Left renal cortex interstitium (tissue), 4 donors: ENCODE results near the gene NCOA5. TPM values are rescaled to one million over a fixed set of nuclear protein-coding genes. Genes with fewer than 3 reads are reported as not detected.
A peak's percentile ranks its signal among the peaks of the same experiment; 100 is the strongest.

Source experiments
- DNase-seq, 4 donors: peaks; one replicate each; pipeline ENCODE4 v3.0.0-alpha.2; 2013; ENCODE audit warnings: low read depth in 4 of 4, low spot score in 2 of 4, missing footprints in 1 of 4
- polyA plus RNA-seq, 4 donors: library from polyadenylated mRNA; unstranded; fragments of 120-200 nt; gene quantifications; one replicate each; pipeline ENCODE4 v1.2.1, GENCODE V29; 2013; ENCODE audit not compliant: insufficient read length in 4 of 4

Gene NCOA5
- polyA plus RNA-seq, 4 donors: 53.7 to 62.9 (median 57.5) TPM

DNA sequence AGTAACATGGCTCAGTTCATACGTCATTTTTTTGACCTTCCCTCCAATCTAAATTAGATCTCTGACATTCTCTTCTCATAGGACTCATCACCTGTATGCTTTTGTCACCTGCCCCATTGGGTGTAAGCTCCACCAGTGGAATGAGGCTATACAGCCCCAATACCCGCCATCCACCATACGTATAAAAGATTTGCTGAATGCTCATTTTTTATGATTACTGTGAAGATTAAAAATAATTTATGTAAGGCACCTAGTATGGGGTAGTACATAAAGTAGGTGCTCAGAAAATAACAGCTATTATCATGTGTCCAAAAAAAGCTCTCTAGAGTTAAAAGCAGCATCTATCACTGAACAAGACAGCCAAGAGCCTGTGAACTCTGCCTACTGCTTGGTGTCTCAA lies 24.1 kb downstream of the NCOA5 start:
- no peak for DNase-seq

DNA sequence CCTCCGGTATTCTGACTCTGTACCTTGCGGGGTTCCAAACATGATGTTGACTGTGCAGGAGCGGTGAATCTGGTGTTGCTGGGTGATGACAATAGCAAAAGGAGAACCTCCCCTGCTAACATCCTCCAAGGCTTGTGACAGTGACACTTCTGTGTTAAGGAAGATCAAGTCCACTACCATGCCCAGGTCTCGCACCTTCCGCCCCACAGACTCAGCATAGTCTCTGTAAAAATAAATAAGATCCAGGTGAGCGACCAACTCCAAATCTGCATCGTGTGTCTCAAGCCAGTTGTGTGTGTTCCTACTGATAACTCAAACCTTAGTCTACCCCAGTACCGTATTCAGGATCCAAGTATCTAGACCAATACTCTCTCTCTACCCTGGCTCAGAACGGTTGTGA lies 24.8 kb downstream of the NCOA5 start:
- DNase-seq: no peak

DNA sequence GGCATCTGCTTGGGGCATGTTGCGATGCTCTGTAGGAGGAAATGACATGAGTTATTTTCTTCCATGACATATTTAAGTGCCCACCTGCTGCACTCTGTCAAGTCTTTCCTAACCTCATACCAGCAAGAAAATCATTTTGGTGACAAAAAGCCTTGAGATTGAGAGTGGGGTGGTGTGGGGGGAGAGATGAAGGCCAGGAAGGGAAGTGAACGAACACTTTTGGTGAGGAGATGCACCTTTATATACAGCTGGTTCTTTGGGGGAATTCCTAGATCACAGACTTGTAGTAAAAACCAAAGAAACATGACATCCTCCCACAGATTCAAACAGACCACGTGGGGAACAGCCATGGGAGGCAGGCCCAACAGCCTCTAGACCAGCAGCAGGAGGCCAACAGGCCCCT lies 26.1 kb downstream of the NCOA5 start:
- DNase-seq: no peak

DNA sequence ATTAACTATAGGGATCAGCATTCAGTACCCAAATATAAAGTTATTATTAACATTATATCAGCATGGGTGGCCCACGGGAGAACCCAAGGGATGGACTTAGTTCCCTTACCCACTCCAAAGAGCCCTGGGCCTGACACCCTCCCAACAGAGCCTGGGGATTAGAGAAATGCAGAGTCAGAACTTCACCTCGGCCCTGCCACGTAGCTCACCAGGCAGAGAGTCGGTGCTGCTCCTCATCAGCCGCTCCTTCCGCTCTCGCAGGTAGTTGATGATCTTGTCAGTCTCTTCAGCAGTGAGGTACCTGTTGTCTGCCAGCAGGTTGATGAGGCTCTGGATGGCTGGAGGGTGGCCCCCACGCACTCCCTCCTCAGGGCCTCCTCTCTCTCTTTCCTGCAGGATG lies 26.6 kb downstream of the NCOA5 start:
- DNase-seq: no peak

DNA sequence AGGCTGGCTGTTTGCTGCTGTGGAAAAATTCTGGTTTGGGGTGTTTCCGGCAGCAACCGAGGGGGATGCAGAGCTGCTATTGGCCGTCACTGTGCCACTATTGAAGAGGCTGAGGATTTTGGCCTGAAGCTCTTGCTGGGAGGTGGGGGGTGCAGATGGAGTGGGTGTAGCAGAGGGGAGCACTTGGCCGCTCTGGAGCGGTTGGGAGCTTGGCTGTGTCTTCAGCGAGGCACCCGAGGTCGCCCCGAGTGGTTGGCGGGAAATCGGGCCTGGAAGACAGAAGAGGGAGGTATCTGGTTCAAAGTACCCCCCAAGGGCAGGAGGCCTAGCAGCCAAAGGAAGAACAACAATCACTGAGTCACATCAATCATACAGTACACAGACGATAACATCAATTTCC lies 27.1 kb downstream of the NCOA5 start:
- no peak for DNase-seq

DNA sequence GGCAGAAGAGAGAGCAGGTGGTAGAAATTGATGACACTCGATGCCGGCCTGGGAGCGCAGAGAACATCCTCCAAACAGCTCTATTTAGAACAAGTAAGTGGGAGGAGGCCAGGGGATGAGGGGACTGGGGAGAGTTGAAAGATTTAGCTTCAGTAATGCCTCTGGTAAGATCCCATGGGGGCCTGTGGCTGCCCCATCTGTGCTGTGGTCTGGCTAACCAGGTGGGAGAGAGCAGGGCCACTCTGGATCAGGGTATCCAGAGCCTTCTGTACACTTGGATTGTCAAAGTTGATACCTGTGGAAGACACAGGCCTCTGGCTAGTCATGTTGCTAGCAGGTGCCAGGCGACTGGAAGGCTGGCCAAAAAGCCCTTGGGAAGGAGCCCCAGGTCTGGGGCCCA lies 27.6 kb downstream of the NCOA5 start:
- no peak for DNase-seq

DNA sequence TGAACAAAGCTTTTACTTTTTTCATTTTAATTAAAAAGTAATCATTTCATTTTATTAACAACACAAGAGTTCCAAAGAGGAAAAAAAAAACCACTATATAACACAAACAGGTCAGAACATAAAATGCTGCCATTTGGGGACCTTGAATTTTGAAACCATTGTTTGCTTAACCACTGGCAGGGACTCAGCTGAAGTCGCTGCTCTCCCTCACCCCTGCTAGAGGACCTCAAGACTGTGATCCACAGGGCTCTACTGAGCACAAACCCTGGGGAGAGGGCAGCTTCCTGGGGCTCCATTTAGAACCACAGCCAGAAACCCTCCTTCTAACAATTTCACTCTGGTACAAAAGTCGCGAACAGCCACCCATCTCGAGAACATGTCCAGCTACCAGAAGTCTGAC lies 28.8 kb downstream of the NCOA5 start:
- DNase-seq: no peak

DNA sequence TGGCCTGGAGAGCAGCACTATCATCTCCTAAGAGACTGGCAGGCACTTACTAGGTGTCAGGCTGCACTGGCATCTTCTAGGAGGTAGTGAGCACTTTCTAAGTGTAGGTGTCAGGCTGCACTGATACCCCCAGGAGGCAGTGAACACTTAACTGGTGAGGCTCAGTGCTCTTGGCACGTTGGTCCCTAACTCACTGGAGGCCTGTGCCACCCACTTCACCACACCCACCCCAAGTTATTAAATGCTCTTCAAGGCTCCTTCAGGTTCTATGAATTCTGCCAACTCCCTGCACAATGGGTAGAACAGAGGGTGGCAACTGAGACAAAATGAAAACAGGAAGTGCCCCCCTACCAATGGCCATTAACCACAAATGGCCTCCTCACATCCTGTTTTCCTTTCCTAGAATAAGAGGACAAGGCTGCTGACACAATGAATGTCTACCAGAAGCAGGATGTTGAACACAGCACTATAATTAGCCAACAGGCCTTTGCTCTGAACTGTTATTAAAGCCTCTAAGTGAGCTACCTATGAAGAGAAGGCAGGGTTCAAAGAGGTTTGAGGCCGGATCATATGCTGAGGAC lies 29.4 kb downstream of the NCOA5 start:
- DNase-seq: no peak

DNA sequence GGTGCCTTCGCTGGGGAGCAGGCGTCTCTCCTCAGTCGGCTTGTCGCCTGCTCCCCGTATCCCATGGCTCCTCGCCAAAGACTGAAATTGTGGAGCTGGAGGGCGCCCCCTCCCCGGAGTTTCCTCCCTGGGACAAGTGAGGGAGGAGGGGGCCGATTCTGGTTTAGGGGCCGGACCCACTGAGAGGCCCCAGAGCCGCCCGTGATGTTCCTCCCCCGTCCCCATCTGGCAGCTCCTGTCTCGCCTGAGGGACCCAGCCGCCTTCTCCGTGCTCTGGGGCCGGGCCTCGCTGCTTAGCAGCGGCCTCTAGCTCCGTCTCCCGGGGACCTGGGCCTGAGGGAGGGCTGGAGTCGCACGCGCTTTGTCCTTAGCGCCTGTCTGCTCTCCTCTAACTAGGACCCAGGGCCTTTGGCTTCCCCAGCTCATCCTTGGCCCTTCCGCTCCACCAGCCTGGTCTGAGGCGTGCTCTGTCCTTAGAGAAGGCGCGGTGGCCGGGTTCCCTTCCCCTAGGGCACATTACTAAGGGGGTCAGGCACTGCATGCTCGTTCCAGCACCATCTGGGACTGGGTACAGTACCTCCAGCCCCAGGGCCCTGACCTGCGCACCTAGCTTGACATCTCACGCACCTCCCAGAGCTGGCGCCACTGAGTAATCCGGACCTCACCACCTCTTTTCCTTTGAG lies 31.0 kb downstream of the NCOA5 start:
- peak in 1 of 4 donors; percentile 16 for DNase-seq

DNA sequence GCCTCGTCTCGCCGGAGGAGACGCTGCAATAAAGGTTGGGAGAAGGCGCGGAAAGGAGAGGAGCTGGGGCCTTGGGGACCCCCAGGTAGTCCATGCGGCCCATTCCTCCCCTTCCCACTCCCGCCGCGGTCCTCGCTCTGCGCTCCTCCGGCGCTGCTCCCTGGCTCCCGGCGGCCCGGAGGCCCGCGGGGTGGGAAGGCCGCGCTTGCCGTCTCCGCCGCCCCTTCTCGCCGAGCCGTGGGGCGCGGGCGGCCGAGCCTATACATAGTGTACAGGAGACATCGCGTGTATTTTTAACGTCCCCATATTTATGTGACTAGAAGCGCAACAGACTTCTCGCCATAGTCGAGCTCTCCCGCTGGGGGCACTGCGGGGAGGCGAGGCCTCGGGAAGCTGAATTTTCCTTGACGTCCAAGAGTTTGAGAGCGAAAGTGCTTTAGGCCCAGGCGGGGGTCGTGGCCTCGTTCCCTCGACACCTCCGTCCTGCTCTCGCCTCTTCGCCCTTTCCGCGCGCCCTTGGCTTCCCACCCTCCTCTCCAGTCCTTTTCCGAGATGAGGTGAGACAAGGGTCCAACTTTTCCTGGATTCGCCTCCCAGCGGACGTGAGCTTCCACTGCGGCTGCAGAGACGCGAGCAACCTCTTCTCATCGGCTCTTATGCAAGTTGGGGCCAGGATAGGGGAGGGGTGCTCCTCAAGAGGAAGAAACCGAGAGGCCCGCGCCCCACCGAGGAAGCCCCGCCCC lies 31.7 kb downstream of the NCOA5 start:
- peak in 2 of 4 donors; percentile 6 to 23 for DNase-seq

DNA sequence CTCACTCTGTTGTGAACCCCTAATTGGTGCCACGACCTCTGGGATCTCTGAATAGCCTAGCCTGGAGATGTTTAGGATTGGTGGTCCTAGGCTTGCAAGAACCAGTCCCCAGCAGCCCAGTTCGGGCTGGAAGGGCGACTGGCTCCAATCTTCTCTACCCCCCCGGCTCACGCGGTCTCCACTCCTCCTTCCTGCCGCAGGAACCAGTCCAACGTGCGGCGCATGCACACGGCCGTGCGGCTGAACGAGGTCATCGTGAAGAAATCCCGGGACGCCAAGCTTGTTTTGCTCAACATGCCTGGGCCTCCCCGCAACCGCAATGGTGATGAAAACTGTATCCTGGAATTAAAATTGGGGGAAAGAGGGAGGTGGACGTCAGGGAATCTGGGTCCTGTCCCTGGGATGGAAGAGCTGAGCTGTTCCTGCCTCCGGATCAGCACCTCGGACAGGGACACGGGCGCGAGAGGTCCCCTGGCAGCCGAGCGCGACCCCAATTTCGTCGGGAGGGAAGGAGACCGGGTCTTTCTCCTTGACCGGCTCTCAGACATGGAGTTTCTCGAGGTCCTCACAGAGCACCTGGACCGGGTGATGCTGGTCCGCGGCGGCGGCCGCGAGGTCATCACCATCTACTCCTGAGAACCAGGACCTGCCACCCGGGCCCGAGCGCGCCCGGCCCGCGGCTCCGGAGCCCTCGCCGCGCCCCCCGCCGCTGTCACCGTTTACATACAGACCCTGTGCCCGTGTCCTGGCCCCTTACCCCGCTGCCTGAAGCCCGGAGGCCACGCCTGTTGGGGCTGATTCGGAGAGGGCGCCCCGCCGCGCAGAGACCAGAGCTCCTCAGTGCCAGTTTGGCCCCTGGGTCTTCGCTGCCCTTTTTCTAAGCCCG lies 32.5 kb downstream of the NCOA5 start:
- DNase-seq: peak in 3 of 4 donors; percentile 52 to 73 (median 55)

DNA sequence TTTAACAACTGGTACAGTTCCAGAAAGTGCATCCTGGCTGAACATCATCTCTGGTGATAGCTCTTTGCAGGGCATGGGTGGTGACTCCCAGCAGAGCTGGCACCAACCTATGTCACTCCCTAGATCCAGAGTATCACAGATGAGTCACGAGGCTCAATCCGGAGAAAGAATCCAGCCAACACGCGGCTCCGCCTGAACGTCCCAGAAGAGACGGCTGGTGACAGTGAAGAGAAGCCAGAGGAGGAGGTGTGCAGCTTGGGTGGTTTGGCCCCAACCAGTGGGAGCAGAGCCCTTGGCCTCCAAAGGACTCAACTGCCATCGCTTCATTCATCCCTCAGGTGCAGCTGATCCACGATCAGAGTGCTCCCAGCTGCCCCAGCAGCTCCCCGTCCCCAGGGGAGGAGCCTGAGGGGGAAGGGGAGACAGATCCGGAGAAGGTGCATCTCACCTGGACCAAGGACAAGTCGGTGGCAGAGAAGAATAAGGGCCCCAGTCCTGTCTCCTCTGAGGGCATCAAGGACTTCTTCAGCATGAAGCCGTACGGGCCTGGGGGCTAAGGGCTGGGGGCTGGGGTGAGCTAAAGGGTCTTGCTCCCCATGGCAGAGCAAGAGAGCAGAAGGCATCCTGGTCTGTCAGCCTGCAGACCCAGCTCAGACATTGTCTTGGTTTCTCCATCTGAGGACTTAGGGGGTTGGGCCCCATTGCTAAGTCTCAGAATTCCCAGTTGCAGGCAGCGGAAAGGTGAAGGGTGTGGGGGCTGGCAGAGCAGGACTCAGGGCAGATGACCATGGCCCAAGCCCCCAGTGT lies 33.5 kb downstream of the NCOA5 start:
- DNase-seq: no peak

DNA sequence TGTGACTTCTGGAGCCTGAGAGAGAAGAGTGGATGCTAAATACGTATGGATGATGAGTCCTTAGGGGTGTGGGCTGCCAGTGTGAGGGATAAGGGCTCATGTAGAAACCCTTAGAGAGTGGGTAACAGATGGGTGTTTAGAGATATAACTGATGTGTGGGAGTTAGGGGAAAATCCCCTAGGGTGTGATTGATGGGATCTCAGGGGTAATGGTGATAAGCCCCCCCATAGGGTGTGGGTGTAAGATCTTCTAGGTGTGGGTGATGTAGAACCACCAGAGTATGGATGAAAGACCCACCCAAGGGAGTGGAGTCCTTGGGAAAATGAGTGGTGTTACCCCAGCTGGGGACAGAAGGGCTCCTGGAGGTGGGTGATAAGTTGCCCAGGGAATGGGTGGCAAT lies 34.5 kb downstream of the NCOA5 start:
- no peak for DNase-seq

DNA sequence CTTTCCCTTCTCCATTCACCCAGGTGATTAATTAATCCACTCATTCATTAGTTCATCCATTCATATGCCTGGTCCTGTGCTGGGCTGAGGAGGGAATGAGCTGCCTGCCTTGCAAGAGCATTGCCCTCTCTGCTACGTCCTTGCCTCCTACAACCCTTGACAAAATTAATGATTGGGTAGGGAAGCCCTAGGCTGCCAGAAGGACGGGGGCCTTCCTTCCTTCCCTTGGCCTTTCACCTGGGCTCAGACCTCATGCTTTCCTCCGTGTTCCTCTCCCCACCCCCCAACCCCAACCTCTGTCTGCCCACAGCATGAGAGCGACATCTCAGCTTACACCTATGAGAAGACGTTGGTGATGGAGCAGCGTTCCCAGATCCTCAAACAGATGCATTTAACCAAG lies 35.2 kb downstream of the NCOA5 start:
- no peak for DNase-seq

DNA sequence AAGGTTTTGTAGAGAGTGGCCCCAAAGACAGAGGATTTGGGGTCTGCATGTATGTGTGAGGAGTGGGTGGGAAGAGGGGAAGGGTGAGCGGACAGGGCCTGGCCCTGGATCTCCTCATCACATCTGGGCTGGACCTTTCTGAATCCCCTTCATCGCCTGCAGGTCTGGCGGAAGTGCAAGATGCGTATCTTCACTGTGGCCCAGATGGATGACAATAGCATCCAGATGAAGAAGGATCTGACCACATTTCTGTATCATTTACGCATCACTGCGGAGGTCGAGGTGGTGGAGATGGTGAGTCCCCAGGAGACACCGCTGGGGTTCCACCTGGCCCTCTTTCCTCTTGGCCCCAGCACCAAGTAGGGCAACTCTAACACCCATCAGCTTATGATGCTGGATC lies 36.3 kb downstream of the NCOA5 start:
- DNase-seq: no peak

DNA sequence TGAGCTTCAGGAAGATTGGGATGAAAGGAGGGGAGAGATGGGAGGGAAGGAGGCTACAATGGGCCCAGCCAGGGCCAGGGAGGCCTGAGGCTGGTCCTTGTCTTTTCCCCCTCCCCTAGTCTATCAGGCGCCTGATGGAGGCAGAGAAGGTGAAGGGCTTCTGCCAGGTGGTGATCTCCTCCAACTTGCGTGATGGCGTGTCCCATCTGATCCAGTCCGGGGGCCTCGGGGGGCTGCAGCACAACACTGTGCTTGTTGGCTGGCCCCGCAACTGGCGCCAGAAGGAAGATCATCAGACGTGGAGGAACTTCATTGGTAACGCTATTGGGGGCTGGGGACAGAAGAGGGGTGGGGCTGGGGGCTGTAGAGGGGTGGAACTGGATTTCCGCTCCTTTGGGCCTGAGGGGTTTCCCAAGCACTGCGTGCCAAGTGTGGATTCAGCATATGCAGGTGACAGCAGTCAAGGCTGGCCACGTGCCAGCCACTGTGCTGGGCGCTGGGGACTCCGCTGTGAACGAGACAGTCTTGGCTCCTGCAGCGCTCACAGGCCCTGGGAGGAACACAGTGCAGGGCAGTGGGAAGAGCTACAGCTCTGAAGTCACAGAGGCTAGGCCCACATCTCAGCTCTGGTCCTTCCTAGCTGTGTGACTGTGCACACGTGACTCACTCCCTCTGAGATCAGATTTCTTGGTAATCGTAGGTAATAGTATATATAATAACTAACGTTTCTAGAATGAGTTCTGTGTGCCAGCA lies 38.0 kb downstream of the NCOA5 start:
- no peak for DNase-seq

DNA sequence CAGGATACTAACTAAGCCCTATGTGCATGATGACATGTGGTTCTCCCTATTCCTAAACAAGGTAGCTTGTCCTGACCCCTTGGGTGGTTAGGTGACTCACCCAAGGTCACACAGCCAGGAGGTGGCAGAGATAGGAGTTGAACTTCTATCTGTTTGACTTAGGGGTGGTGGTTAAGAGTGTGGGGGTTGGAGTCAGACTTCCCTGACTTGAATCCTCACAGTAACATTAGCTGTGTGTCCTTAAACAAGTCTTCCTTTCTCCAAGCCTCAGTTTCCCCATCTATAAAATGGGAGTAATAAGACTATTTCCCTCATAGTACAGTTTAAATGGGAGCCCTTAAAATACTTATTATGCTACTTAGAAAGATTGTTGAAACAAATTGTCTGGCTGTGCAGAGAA lies 38.9 kb downstream of the NCOA5 start:
- DNase-seq: no peak

DNA sequence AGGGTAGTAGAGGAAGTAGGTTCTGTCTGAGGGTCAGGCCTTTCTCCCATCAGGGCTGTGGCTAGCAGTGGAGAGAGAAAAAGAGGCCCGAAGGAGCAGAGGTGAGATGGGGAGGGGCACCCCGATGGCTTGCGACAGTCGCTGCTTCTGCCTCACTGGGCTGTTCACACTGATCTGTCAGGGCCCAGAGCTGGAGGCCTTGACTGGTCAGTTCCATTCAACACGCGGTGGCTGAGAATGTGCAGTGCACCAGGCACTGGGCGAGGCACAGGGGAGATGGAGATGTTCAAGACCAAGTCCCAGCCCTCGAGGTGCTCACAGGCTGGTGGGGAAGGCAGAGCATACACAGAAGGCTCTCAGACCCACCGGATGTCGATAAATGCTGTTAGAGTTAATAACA lies 39.3 kb downstream of the NCOA5 start:
- no peak for DNase-seq

DNA sequence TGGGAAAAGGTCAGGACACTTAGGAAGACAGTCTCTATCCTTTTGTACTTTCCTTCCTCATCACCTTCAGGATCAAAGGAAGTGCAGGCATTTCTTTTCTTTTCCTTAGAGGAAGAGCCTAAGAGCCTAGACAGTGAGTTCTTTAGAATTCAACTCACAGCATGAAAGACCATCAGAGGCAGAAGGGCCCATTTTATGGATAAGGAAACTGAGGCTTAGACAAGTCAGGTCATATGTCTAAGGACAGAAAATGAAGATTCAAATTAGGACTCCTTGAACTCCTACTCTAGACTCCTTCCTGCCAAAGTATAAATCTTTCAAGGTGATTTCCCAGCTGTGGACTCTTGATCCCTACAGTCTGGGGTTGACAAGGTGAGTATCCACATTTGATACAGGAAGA lies 39.9 kb downstream of the NCOA5 start:
- no peak for DNase-seq

DNA sequence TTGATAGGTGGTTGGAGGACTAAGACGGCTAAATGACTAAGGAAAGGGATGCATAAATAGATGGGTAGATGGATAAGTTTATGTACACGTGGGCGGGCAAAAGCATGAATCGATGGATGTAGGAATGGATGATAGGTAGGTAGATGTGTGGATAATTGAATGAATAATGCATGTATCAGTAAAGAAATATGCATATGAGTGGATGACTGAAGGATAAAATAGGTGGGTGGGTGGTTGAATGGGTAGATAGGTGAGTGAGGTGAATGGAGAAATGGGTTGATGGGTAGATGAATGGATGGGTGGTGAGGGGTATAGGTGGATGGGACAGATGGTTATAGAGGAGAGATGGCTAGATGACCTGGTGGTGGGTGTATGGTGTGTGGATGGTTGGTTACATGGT lies 40.6 kb downstream of the NCOA5 start:
- no peak for DNase-seq
